GM10248 (cell line): Measurements from ENCODE around the gene REPS1.

ENCODE experiments used
- CTCF ChIA-PET: fragments of 300-600 bp; sonication (Branson Sonifier 250); formaldehyde crosslinking; extraction: SDS; loops from one replicate; lab custom pipeline; 2021; ENCODE audit warnings: antibody characterized with exemption; lab: Yijun Ruan, JAX
- POLR2A ChIA-PET: fragments of 350-650 bp; sonication (Branson Sonifier 250); formaldehyde crosslinking; extraction: SDS; loops from one replicate; lab custom pipeline; 2020; ENCODE audit warnings: antibody characterized with exemption; lab: Yijun Ruan, JAX
- DNase-seq: peaks from one replicate; pipeline ENCODE4 v3.0.0; 2012; ENCODE audit errors: extremely low spot score
- TF ChIP-seq, protein P1 (sequence below): IDR thresholded peaks from 2 replicates; pipeline ENCODE4 v1.5.1; 2012; ENCODE audit warnings: mild to moderate bottlenecking, low read depth; ENCODE audit errors: extremely low read depth, missing control alignments, control extremely low read depth

Gene REPS1

DNA sequence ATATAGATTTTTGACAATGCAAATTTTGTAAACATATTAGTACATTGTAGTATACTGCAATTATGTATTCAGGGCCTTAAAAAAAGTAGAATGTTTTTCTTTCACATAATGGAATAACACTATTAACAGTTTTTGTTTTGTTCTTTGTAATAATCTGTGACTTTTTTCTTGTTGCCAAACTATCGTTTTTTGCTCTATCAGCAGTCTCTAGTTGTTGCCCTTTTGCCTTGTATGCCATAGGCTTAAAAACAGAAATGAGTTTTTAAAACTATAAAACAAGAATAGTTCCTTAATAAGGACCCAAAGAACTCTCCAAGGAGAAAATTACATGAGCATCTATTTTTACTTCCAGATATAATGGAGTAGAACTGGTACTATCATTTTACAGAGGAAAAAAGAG is 29.5 kb downstream of the REPS1 start:
- CTCF ChIA-PET, result interaction anchor here (0.9 to 1.4 kb wide), 2 partner anchors 14 to 28 kb away, joined by 3 read pairs; no protein-coding TSS in a partner anchor
- POLR2A ChIA-PET, result no interaction called here
- DNase-seq, result no peak
- TF ChIP-seq, protein P1, sequence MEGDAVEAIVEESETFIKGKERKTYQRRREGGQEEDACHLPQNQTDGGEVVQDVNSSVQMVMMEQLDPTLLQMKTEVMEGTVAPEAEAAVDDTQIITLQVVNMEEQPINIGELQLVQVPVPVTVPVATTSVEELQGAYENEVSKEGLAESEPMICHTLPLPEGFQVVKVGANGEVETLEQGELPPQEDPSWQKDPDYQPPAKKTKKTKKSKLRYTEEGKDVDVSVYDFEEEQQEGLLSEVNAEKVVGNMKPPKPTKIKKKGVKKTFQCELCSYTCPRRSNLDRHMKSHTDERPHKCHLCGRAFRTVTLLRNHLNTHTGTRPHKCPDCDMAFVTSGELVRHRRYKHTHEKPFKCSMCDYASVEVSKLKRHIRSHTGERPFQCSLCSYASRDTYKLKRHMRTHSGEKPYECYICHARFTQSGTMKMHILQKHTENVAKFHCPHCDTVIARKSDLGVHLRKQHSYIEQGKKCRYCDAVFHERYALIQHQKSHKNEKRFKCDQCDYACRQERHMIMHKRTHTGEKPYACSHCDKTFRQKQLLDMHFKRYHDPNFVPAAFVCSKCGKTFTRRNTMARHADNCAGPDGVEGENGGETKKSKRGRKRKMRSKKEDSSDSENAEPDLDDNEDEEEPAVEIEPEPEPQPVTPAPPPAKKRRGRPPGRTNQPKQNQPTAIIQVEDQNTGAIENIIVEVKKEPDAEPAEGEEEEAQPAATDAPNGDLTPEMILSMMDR, result no peak

DNA sequence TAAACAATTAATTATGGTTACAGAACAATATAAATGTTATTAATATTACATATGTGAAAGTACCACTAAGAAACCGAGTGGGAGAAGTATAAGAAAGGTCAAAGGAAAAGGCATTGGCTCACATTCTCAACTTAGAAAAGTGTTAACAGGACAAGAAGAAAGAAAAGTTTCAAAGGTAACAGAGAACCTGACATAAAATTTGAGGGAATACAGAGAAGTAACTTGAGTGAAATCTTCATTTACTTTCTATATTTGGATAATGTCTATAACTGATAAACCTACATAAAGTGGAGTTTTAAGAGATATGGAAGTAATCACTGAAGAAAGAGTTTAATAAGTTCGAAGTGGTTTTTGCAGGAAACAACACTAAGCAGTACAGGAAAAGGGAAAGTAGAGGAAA is 30.1 kb downstream of the REPS1 start:
- DNase-seq, result no peak
- ChIA-PET POLR2A (no interaction called here), CTCF (interaction anchor here (0.9 to 1.8 kb wide), 4 partner anchors 10 to 16 kb away, joined by 3 to 6 read pairs (median 5); no protein-coding TSS in a partner anchor)
- TF ChIP-seq, protein P1, result no peak

- TF ChIP-seq, protein P1, result no peak
- CTCF ChIA-PET, result interaction anchor here (0.9 to 1.8 kb wide), 4 partner anchors 10 to 17 kb away, joined by 3 to 6 read pairs (median 5); no protein-coding TSS in a partner anchor
- no peak for DNase-seq
- POLR2A ChIA-PET, result no interaction called here
Measured at GRCh38 chr6:138957484-138957883, 30.6 kb downstream of the REPS1 start.

DNA sequence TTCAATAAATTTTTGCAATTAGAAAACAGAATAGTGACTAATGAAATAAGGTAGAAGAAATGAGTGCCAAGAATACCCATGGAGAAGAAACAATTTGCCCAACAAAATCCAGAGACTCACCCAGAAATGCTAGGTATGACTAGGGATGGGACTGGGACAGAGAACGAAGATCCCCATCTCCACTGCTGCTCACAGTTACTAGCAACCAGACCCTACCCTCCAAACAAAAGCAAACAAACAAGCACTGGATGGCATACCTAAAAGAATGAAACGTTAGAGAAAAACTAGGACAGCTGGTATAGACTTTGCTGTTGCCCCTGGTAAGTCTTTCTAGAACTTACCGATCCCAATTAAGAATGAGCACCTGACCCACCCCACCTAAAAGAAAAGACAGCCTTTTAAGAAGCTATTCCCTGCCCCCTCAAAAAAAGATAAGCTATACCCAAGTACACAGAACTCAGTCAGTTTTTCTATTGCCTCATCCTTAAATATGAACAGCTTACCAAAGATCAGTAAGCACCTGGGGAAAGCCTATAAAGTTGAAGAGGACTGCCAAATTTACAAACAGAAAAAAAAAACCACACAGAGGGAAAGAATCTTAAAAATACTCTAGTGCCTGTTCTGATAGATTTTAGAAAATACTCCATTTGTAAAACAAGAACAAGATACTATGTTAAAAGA is 31.7 kb downstream of the REPS1 start:
- DNase-seq, result no peak
- CTCF ChIA-PET, result interaction anchor here (0.7 to 2.8 kb wide), 4 partner anchors 9 to 82 kb away, joined by 3 to 9 read pairs (median 6); no protein-coding TSS in a partner anchor
- TF ChIP-seq, protein P1, result no peak
- POLR2A ChIA-PET, result interaction anchor here (0.7 kb wide), 1 partner anchor 44 kb away, joined by 4 read pairs; no protein-coding TSS in a partner anchor

DNA sequence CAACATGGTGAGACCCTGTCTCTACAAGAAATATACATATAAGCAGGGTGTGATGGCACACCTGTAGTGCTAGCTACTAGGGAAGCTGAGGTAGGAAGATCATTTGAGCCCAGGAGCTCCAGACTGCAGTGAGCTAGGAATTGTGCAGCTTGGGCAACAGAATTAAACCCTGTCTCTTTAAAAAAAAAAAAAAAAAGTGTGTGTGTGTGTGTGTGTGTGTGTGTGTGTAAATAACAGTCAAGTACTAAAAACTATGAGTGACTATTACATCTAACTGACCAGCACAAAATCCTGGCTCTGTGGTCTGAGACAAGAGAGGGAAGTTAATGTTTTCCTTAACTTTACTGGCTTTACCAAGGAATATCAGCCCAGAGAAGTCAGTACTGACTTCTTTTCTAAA is 32.8 kb downstream of the REPS1 start:
- ChIA-PET CTCF (interaction anchor here (1.5 to 2.8 kb wide), 4 partner anchors 10 to 33 kb away, joined by 4 to 9 read pairs (median 6); partner anchors contain the start of gene REPS1), POLR2A (no interaction called here)
- no peak for DNase-seq
- TF ChIP-seq, protein P1, result no peak

- ChIA-PET POLR2A (no interaction called here), CTCF (interaction anchor here (0.6 to 1.7 kb wide), 4 partner anchors 15 to 34 kb away, joined by 3 to 6 read pairs (median 4); partner anchors contain the start of gene REPS1)
- DNase-seq, result no peak
- TF ChIP-seq, protein P1, result no peak
Measured at GRCh38 chr6:138953451-138953850, 34.6 kb downstream of the REPS1 start.
